Measurements from ENCODE around the gene ANKLE2.

GRCh38 chr12:132761032-132761920 lies at the start of gene ANKLE2:
- peak; percentile 46 for TF ChIP-seq POLR2A (IDR thresholded peaks at IDR 0.05; ENCODE audit: low read length)
- no peak for TF ChIP-seq GATA1 (IDR thresholded peaks at IDR 0.05; ENCODE audit: low read depth, low read length)

All from erythroblast (primary cell).